Astrocyte of the spinal cord (primary cell): ENCODE data around the gene DNAAF9.

ENCODE experiments used
- DNase-seq: peaks from one replicate; pipeline ENCODE4 v3.0.0; 2011; ENCODE audit warnings: low read depth, low spot score
- H3K4me3 ChIP-seq: 2 replicates; pipeline ENCODE4 v1.5.1; 2011; ENCODE audit warnings: low read depth, mild to moderate bottlenecking, low read length, moderate library complexity
- CTCF ChIP-seq: IDR thresholded peaks from 2 replicates; pipeline ENCODE4 v1.5.1; 2012; ENCODE audit warnings: low read depth, mild to moderate bottlenecking, low read length, inconsistent platforms
- in situ Hi-C: cut with HindIII; loops from 2 replicates; pipeline ENCODE4 v1.10.0; 2017; ENCODE audit warnings: low sequenced_read_pairs

Gene DNAAF9

GRCh38 chr20:3398681-3399252 is 8.7 kb downstream of the DNAAF9 start:
- in situ Hi-C loops: no loop called here
- no peak for DNase-seq
- H3K4me3 ChIP-seq: no peak overlapping the region
- TF ChIP-seq CTCF: no peak

DNA sequence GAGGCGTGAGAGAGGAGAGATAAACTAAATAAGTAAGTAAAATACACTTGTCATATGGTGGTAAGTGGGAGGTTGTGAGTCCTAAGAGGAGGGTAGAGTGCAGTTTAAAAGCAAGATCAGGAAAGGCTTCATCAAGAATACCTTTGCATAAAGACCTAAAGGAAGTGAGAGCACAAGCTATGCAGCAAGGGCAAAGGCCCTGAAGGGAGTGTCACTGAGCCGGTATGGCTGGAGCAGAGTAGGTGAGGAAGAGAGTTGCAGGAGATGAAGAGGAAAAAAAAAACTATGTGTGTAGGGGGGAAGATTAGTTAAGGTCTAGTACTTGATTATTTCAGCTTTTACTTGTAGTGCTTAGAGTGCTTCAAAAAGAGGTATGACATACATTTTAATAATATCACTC is 11.0 kb downstream of the DNAAF9 start:
- in situ Hi-C loops: no loop called here
- DNase-seq: no peak
- H3K4me3 ChIP-seq: no peak overlapping the region
- no peak for TF ChIP-seq CTCF

DNA sequence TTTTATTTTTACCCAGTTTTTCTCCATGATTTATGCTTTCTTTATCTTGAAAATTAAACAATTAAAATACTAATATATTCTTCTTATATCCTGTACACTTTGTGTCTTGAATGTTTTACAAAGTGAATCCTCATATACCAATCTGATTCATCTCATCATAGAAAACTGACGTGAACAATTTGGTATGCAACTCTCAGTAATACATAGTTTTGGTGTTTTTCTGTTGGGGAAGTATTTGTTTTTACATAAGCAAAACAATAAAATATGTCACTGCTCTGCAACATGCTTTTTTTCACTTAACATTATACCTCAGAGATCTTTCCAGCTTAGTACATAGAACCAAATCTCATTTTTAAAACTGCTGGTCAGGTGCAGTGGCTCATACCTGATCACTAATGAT is 14.7 kb downstream of the DNAAF9 start:
- DNase-seq: no peak
- in situ Hi-C loops: no loop called here
- H3K4me3 ChIP-seq: no peak overlapping the region
- TF ChIP-seq CTCF: no peak

DNA sequence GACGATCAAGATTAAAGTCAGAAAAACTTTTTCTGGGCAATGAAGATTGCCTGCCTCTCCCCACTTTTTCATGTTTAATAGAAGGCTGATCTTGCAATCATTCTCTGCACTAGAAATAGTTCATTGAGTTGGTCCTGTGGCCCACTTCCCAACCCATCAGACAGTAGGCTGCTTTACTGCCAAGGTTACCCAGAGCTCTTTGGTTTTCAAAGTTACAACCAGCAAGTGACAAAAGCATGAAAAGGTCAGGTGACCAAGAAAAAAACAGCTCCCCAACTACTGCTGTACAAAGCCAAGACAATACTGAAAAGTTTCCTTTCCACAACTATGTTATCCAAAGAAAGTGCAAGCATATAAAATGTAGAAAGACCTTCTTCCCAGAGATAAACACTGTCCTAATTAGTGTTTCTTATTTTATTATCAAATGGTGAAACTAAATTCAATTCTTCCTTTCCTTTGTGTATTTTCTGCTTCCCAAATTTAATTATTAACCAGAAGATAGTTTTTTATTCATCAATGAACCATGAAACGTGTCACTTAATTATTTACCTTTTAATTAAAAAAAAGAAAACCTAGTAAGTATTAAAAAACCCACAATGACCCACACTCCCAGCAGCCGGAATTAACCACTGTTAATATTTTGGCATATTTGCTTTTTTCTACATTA is 16.6 kb downstream of the DNAAF9 start:
- no peak for TF ChIP-seq CTCF
- in situ Hi-C loops: no loop called here
- H3K4me3 ChIP-seq: no peak overlapping the region
- no peak for DNase-seq

DNA sequence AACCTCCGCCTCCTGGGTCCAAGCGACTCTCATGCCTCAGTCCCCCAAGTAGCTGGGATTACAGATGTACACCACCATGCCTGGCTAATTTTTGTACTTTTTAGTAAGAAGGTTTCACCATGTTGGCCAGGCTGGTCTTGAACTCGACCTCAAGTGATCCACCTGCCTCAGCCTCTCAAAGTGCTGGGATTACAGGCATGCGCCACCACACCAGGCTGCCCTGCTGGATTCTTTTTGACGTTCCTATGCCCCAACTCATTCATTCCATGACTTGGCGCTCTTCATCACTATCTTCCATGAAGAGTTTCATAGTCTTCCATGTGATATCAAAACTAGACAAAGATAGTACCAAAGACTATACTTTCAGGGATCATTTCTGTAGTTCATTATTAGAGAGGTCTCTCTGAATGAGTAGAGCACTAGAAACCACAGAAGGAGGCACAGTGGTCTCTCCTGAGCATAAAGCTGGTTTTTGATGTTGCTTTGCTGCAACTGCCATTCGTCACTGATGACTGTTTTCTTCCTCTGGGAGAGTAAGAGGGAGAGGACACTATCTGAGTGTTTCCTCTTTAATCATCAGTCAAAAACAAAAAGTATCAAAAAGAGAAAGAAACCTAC is 23.5 kb downstream of the DNAAF9 start:
- DNase-seq: no peak
- TF ChIP-seq CTCF: no peak
- no peak overlapping the region for H3K4me3 ChIP-seq
- in situ Hi-C loops: no loop called here

- no peak for DNase-seq
- in situ Hi-C loops: no loop called here
- no peak overlapping the region for H3K4me3 ChIP-seq
- no peak for TF ChIP-seq CTCF
Observed at GRCh38 chr20:3382836-3383235, 24.6 kb downstream of the DNAAF9 start.
